ENCODE data around the gene TMEM203.

The TMEM203 gene

GRCh38 chr9:137193771-137194170 lies 11.7 kb downstream of the TMEM203 start:
- DNase-seq: no peak

GRCh38 chr9:137192859-137193258 lies 12.6 kb downstream of the TMEM203 start:
- no peak for DNase-seq

- no peak for DNase-seq
Measured at GRCh38 chr9:137192448-137192780, 13.0 kb downstream of the TMEM203 start.

- no peak for DNase-seq
Measured at GRCh38 chr9:137191691-137192447, 13.6 kb downstream of the TMEM203 start.

GRCh38 chr9:137191245-137191644 lies 14.2 kb downstream of the TMEM203 start:
- DNase-seq: no peak

- DNase-seq: no peak
Measured at GRCh38 chr9:137190315-137190856, 15.1 kb downstream of the TMEM203 start.

GRCh38 chr9:137189297-137190295 lies 15.9 kb downstream of the TMEM203 start:
- no peak for DNase-seq

GRCh38 chr9:137188490-137189296 lies 16.8 kb downstream of the TMEM203 start, which contains the start of the genes ANAPC2 and SSNA1:
ANAPC2 (minus strand) TSS chr9:137188560; CDS start chr9:137188532, 28 bp downstream.
SSNA1 (plus strand) TSS chr9:137188676; CDS start chr9:137188727, 51 bp downstream.
- DNase-seq: peak; percentile 90

GRCh38 chr9:137188086-137188489 lies 17.4 kb downstream of the TMEM203 start:
- DNase-seq: no peak

- no peak for DNase-seq
Measured at GRCh38 chr9:137187386-137187785, 18.1 kb downstream of the TMEM203 start.

- DNase-seq: no peak
Measured at GRCh38 chr9:137186385-137186784, 19.1 kb downstream of the TMEM203 start.

GRCh38 chr9:137185921-137186320 lies 19.5 kb downstream of the TMEM203 start:
- DNase-seq: no peak

- DNase-seq: no peak
Measured at GRCh38 chr9:137184881-137185660, 20.4 kb downstream of the TMEM203 start.

- no peak for DNase-seq
Measured at GRCh38 chr9:137183980-137184595, 21.4 kb downstream of the TMEM203 start.

- DNase-seq: no peak
Measured at GRCh38 chr9:137182836-137183235, 22.6 kb downstream of the TMEM203 start.

GRCh38 chr9:137181680-137182079 lies 23.8 kb downstream of the TMEM203 start:
- no peak for DNase-seq

- DNase-seq: no peak
Measured at GRCh38 chr9:137180491-137180890, 25.0 kb downstream of the TMEM203 start.

- DNase-seq: no peak
Measured at GRCh38 chr9:137179761-137180160, 25.7 kb downstream of the TMEM203 start.

- no peak for DNase-seq
Measured at GRCh38 chr9:137178939-137179630, 26.4 kb downstream of the TMEM203 start.

- no peak for DNase-seq
Measured at GRCh38 chr9:137178201-137178938, 27.1 kb downstream of the TMEM203 start.

Measured in fibroblast of skin of right quadriceps (primary cell).